Activated effector memory CD4-positive, alpha-beta T cell treated with anti-CD3 and anti-CD28 coated beads, Interleukin-2, amount 50 U/mL, for 16 hours (primary cell): Measurements from ENCODE around the gene HNRNPD.
"Not testable (repeated sequence)": the region's sequence is repeated elsewhere in the genome, so short reads cannot be mapped to it uniquely, and the experiment has no call there.

ENCODE experiments used
- DNase-seq: peaks from one replicate; pipeline ENCODE4 v3.0.0-alpha.2; 2020

The HNRNPD gene

DNA sequence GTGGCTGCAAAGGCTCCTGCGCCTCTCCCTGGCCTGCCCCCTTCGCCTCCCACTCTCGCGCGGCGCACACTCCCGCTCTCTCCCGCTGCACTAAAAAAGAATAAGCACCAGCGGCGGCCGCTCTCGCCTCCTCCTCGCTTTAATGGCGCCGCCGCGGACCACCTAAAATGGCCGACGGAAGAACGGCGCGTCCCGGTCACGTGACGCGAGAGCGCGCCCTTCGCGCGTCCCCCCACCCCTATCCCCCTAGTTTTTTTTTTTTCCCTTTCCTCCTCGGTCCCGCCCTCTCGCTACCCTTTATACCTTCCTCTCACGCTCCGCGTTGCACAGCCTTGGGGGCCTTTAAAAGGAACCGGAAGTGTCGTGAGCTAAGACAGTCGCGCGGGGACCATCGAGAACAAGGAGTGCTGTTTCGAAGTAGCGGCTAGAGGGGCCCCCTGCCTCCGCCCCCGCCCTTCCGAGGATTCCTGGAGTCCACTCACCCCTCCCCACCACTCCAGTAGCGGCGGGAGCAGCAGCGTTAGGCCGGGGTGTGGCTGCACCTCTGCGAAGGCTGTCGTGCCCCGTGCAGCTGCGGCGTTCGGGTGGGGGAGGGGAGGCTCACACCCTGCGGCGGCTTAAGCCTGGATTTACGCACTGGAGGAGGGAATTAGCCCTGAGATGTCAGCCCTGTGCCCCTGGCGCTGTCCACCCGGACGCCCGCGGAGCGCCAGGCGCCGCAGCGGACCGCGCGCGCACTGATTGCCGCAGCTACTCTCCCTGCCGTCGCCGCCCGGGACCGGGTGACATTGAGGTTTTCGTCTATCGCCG is at the start of gene HNRNPD:
TSS of gene HNRNPD (minus strand) at position 176 of the 810 bp plus-strand sequence. CDS start 313 bp downstream, outside the sequence.
- DNase-seq: peak; percentile 96

DNA sequence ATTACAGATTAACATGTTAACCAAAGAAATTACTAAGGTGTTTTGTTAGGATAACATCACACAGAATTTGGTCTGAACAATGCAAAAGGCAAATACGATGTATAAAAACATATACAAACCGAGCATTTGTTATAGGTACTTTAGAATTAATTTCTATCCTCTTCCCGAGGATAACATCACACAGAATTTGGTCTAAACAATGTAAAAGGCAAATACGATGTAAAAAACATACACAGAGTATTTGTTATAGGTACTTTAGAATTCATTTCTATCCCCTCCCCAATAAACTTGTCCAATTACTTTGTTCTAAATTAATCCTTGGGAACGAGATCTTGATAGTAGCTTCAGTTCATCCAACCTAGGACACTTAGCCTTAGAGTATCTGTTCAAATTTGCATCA is 48.8 kb upstream of the HNRNPD start:
- DNase-seq: no peak

- no peak for DNase-seq
Measured at GRCh38 chr4:82421796-82422560, 48.2 kb upstream of the HNRNPD start.

DNA sequence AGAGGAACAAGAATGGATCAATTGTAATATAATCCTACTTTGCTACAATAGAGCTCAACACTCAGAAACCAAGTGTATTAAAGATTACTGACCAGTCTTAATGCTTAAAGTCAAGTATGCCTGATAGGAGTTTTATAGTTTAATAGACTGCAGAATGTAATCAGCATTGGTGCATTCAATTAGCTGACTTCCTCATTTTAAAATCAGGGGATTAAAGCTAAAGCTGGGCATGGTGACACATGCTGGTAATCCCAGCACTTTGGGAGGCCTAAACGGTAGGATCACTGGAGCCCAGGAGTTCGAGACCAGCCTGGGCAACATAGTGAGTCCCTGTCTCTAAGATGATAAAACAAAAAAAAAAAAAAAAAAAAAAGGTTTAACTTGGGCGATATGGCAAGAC is 45.7 kb upstream of the HNRNPD start:
- no peak for DNase-seq

GRCh38 chr4:82415922-82416365 is 42.2 kb upstream of the HNRNPD start:
- no peak for DNase-seq

- not testable (repeated sequence) for DNase-seq
Measured at GRCh38 chr4:82415061-82415460, 41.3 kb upstream of the HNRNPD start.

DNA sequence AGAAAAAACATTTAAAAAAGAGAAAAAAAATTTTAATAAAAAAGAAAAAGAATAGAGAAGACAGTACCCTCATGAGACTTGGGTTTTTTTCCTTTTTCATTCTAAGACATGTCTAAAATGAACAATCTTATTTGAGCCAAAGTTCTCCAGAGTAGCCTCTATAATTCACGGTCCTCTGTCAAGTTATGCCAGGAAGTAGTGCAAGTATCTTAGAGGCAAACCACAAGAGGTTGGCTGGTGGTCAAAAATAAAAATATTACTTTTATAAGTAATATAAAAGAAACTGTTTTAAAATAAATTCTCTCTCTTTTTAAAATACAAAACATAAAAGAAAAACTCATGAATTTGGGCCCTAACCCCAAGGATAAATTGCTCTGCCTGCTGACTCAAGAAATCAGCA is 29.9 kb upstream of the HNRNPD start:
- DNase-seq: no peak

GRCh38 chr4:82402196-82402775 is 28.5 kb upstream of the HNRNPD start:
- DNase-seq: no peak

GRCh38 chr4:82401600-82401999 is 27.8 kb upstream of the HNRNPD start:
- DNase-seq: no peak

DNA sequence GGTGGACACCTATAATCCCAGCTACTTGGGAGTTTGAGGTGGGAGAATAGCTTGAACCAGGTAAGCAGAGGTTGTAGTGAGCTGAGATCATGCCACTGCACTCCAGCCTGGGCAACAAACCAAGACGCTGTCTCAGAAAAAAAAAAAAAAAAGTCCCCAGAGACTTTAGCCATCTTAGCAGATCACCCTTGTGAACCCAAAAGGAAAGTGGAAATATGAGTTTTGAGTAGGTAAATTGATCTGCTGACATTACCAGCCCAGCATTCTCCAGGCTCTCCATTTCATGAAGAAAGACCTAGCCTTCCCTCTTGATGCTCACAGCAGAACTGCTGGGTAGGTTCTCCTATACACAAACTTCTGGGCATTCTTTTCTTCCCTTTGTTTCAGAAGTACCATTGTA is 24.5 kb upstream of the HNRNPD start:
- DNase-seq: no peak

DNA sequence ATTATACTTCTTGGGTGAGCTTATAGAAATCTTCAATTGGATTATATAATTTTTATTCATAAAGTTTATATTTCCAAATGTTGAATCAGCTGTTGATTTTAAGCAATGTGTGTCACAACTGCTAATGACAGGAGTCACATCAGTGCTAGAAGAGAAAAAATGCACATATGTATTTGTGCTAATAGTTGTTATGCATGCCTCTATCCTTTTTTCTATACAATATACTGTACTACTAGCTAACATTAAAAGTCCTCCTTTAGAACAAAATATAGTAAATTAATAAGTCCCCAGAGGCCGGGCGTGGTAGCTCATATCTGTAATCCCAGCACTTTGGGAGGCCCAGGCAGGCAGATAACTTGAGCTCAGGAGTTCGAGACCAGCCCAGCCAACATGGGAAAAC is 23.7 kb upstream of the HNRNPD start:
- no peak for DNase-seq

DNA sequence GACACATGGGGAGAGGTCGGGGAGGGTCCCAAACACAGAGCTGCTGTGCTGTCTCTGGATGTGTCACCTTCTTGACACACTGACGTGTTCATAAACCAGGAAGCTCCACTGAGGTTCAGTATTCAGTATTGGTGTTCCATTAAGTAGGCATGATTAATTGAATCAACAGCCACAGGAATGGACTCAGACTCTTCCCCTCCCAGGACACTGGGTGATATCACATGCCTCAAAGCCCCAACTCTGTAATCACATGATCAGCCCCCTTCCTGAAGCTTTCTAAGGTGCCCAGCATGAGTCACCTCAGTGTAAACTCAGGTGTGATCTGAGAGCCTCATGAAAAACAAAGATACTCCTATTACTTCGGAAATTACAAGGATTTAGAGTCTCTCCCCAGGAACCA is 21.1 kb upstream of the HNRNPD start:
- no peak for DNase-seq

DNA sequence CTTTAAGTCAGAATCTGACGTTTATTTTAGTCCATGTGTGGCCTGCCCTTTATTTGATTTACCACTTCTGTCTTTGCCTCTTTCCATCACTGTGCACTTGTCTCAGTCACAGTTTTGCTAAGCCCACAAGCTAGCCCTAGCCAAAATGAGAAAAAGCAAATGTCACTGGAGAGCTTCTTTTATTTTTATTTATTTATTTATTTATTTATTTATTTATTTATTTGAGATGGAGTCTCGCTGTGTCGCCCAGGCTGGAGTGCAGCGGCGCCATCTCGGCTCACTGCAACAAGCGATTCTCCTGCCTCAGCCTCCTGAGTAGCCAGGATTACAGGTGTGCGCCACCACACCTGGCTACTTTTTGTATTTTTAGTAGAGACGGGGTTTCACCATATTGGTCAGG is 16.3 kb upstream of the HNRNPD start:
- DNase-seq: not testable (repeated sequence)

GRCh38 chr4:82388405-82388804 is 14.6 kb upstream of the HNRNPD start:
- DNase-seq: no peak

DNA sequence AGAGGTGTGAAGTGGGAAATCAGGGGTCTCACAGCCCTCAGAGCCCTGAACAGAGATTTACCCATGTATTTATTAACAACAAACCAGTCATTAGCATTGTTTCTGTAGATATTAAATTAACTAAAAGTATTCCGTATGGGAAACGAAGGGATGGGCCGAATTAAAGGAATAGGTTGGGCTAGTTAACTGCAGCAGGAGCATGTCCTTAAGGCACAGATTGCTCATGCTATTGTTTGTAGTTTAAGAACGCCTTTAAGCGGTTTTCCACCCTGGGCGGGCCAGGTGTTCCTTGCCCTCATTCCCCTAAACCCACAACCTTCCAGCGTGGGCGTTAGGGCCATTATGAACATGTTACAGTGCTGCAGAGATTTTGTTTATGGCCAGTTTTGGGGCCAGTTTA is 12.5 kb upstream of the HNRNPD start:
- DNase-seq: not testable (repeated sequence)

DNA sequence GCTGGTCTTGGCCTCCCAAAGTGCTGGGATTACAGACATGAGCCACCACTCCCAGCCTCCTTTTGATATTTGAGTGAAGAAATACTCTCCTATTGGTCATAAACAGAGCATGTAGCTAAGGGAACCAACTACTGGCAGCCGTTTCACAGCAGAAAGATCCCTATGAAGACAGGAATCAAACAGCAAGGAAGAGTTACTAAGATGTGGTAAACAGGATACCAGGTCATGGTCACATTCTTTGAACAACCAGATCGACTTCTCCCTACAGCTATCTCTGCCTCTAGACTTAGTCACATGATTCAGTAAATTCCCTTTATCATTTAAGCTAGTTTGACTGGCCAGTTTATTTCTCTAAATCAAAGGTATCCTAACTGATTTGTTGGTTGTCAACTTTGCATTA is 9.0 kb upstream of the HNRNPD start:
- DNase-seq: no peak

DNA sequence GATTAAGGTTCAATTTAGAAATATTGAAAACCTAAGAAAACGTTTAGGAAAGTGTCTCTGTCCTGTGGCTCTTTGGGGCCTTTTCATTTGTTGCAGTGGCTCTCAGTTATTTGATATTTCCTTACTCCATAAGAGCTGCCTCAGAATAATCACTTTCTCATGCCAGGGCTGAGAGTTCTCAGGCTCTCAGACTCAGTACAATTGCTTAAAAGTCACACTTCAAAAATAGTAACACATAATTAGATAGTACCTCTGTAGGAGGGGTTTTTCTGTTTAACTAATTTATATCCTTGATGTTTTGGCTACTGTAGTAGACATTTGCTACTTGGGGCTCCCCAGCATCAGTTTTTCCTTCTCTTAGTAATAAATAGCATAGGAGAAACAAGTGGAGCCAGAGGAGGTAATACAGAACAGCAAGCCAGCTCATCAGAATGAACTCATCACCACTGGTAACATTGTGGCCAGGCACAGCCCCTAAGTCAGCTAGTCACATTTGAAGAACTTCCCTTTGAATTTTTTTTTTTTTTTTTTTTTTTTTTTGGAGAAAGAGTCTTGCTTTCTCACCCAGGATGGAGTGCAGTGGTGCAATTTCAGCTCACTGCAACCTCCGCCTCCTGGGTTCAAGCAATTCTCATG is 8.0 kb upstream of the HNRNPD start:
- DNase-seq: no peak

DNA sequence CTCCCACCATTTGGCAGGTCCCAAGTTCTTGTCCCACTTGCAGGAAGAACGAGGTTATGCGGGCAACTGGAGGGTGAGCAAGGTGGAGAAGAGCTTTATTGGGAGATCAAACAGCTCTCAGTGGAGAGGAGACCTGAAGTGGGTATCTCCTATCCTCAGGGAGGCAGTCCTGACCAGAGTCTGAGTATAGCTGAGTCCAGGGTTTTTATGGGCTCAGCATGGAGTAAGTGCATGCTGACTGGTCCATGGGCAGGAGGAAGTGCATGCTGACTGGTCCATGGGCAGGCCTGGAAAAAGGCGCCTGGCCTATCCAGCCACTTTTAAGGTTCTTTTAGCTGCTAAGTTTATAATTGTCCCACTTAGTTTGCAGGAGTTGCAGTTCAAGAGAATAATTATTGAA is 7.4 kb upstream of the HNRNPD start:
- DNase-seq: no peak

DNA sequence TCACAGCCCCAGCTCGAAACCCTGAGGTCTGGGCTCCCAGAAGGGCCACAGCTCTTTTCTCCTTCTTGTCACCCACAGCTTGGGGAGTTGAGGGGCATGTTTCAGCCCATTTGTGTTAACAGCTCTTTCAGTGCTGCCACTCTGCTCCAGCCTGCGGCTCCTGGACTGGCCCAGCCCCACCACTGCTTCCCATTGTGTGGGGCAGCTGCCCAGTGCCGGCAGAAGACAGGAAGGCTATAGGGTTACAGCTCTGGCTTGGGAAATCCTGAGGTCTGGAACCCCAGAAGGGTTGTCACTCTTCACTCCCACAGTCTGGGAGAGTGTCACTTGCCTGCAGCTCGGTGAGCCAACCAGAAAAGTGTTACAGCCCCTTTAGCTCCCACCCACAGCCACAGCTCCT is 7.0 kb upstream of the HNRNPD start:
- no peak for DNase-seq

GRCh38 chr4:82380344-82380743 is 6.6 kb upstream of the HNRNPD start:
- DNase-seq: no peak

- no peak for DNase-seq
Measured at GRCh38 chr4:82376109-82376508, 2.3 kb upstream of the HNRNPD start.

DNA sequence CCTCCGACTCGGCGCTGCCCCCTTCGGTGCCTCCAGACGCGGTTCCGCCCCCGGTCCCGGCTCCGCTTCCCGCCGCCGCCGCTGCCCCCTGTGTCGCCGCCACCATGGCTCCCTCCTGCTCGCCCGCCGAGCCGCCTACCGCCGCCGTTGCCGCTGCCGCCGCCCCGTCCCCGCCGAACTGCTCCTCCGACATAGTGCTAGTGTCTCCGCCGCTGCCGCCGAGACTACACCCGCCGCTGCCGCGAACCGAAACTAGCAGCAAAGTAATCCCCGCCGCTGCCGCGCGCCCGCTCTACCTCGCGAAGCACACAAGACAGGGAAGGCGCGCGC is 340 bp downstream of the HNRNPD start:
- no peak for DNase-seq
